ENCODE data around the gene NUP98.
A peak's percentile ranks its signal among the peaks of the same experiment; 100 is the strongest.
"Not testable (repeated sequence)": the region's sequence is repeated elsewhere in the genome, so short reads cannot be mapped to it uniquely, and the experiment has no call there.

The NUP98 gene

GRCh38 chr11:3781423-3781822, 15.9 kb downstream of the NUP98 start:
- no peak overlapping the region for H3K9ac ChIP-seq (ENCODE audit: low read length)
- no peak overlapping the region for H3K56ac ChIP-seq (ENCODE audit: low read length)
- no peak overlapping the region for H3K4me2 ChIP-seq (ENCODE audit: low read length)
- H4K8ac ChIP-seq (ENCODE audit: low read depth, low read length) = no peak overlapping the region
- no peak overlapping the region for H3K4me3 ChIP-seq (ENCODE audit: low read length)
- peaks cover 4% of the 10 kb centered on the region for H3K36me3 ChIP-seq (ENCODE audit: control insufficient read depth, insufficient read depth, low read length)
- H3K27ac ChIP-seq (ENCODE audit: low read depth, low read length) = no peak overlapping the region
- no peak for DNase-seq
- H4K5ac ChIP-seq (ENCODE audit: low read length) = no peak overlapping the region
- peaks cover 3% of the 10 kb centered on the region for H3K79me1 ChIP-seq (ENCODE audit: low read length)
- H2BK5ac ChIP-seq (ENCODE audit: low read length) = no peak overlapping the region
- peaks cover 34% of the 10 kb centered on the region for H3K79me2 ChIP-seq (ENCODE audit: control insufficient read depth, insufficient read depth, low read length)
- no CpG with 5 or more reads among the region's 2 CpGs for WGBS (ENCODE audit: extremely low coverage, insufficient coverage, low lambda C conversion rate)
- H2BK120ac ChIP-seq (ENCODE audit: low read depth, low read length) = no peak overlapping the region
- no peak overlapping the region for H3K18ac ChIP-seq (ENCODE audit: low read length)
- H3K4ac ChIP-seq (ENCODE audit: low read depth, low read length) = no peak overlapping the region
- no peak overlapping the region for H3K23ac ChIP-seq (ENCODE audit: low read length)
- no peaks in the 10 kb centered on the region for H3K27me3 ChIP-seq (ENCODE audit: insufficient read depth, low read length, poor library complexity)
- no peak overlapping the region for H2BK15ac ChIP-seq (replicated peaks; ENCODE audit: low read depth)
- H2AK5ac ChIP-seq (ENCODE audit: low read length) = no peak overlapping the region
- no peaks in the 10 kb centered on the region for H3K4me1 ChIP-seq (ENCODE audit: control insufficient read depth, low read depth, low read length)

- Histone ChIP-seq H3K27ac (ENCODE audit: low read depth, low read length) (no peak overlapping the region), H3K79me1 (ENCODE audit: low read length) (peaks cover 2% of the 10 kb centered on the region), H3K36me3 (ENCODE audit: control insufficient read depth, insufficient read depth, low read length) (peaks cover 4% of the 10 kb centered on the region), H4K8ac (ENCODE audit: low read depth, low read length) (no peak overlapping the region), H2BK15ac (replicated peaks; ENCODE audit: low read depth) (no peak overlapping the region), H3K79me2 (ENCODE audit: control insufficient read depth, insufficient read depth, low read length) (no peaks in the 10 kb centered on the region), H3K4me3 (ENCODE audit: low read length) (no peak overlapping the region), H2BK120ac (ENCODE audit: low read depth, low read length) (no peak overlapping the region), H3K27me3 (ENCODE audit: insufficient read depth, low read length, poor library complexity) (no peaks in the 10 kb centered on the region), H2BK5ac (ENCODE audit: low read length) (no peak overlapping the region), H3K4me2 (ENCODE audit: low read length) (no peak overlapping the region), H3K4ac (ENCODE audit: low read depth, low read length) (no peak overlapping the region), H3K56ac (ENCODE audit: low read length) (no peak overlapping the region), H3K18ac (ENCODE audit: low read length) (no peak overlapping the region), H3K23ac (ENCODE audit: low read length) (no peak overlapping the region), H2AK5ac (ENCODE audit: low read length) (no peak overlapping the region), H4K5ac (ENCODE audit: low read length) (no peak overlapping the region), H3K4me1 (ENCODE audit: control insufficient read depth, low read depth, low read length) (no peaks in the 10 kb centered on the region), H3K9ac (ENCODE audit: low read length) (no peak overlapping the region)
- peak; percentile 14 for DNase-seq
- no CpG with 5 or more reads among the region's 7 CpGs for WGBS (ENCODE audit: extremely low coverage, insufficient coverage, low lambda C conversion rate)
Observed at GRCh38 chr11:3775736-3776406, 21.5 kb downstream of the NUP98 start.

DNA sequence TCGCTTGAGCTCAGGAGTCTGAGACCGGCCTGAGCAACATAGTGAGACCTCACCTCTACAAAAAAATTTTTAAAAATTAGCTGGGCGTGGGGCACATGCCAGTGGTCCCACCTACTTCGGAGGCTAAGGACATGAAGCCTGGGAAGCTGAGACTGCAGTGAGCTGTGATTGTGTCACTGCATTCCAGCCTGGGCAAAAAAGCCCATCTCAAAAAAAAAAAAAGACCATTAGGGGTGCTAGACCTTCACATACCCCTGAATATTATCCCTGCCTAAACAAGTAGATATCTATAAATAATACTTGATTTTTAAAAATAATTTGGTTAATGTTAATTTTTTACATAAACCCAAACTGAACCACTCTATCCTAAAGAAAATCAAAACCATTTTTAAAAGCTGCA, 24.2 kb downstream of the NUP98 start:
- Histone ChIP-seq H3K23ac (ENCODE audit: low read length) (no peak overlapping the region), H2BK5ac (ENCODE audit: low read length) (no peak overlapping the region), H3K4me1 (ENCODE audit: control insufficient read depth, low read depth, low read length) (no peaks in the 10 kb centered on the region), H3K56ac (ENCODE audit: low read length) (no peak overlapping the region), H4K8ac (ENCODE audit: low read depth, low read length) (no peak overlapping the region), H4K5ac (ENCODE audit: low read length) (no peak overlapping the region), H3K4me3 (ENCODE audit: low read length) (no peak overlapping the region), H3K36me3 (ENCODE audit: control insufficient read depth, insufficient read depth, low read length) (peaks cover 2% of the 10 kb centered on the region), H2AK5ac (ENCODE audit: low read length) (no peak overlapping the region), H3K9ac (ENCODE audit: low read length) (no peak overlapping the region), H3K4ac (ENCODE audit: low read depth, low read length) (no peak overlapping the region), H3K79me1 (ENCODE audit: low read length) (peaks cover under 1% of the 10 kb centered on the region), H3K79me2 (ENCODE audit: control insufficient read depth, insufficient read depth, low read length) (no peaks in the 10 kb centered on the region), H3K27me3 (ENCODE audit: insufficient read depth, low read length, poor library complexity) (no peaks in the 10 kb centered on the region), H3K18ac (ENCODE audit: low read length) (no peak overlapping the region), H3K4me2 (ENCODE audit: low read length) (no peak overlapping the region), H3K27ac (ENCODE audit: low read depth, low read length) (no peak overlapping the region), H2BK15ac (replicated peaks; ENCODE audit: low read depth) (no peak overlapping the region), H2BK120ac (ENCODE audit: low read depth, low read length) (no peak overlapping the region)
- no CpG with 5 or more reads among the region's 4 CpGs for WGBS (ENCODE audit: extremely low coverage, insufficient coverage, low lambda C conversion rate)
- DNase-seq = peak; percentile 15

- Histone ChIP-seq H3K18ac (ENCODE audit: low read length) (no peak overlapping the region), H3K4me2 (ENCODE audit: low read length) (no peak overlapping the region), H2BK15ac (replicated peaks; ENCODE audit: low read depth) (no peak overlapping the region), H2BK120ac (ENCODE audit: low read depth, low read length) (no peak overlapping the region), H3K9ac (ENCODE audit: low read length) (no peak overlapping the region), H3K4ac (ENCODE audit: low read depth, low read length) (no peak overlapping the region), H3K27ac (ENCODE audit: low read depth, low read length) (no peak overlapping the region), H2BK5ac (ENCODE audit: low read length) (no peak overlapping the region), H3K36me3 (ENCODE audit: control insufficient read depth, insufficient read depth, low read length) (peaks cover 3% of the 10 kb centered on the region), H3K79me1 (ENCODE audit: low read length) (no peaks in the 10 kb centered on the region), H2AK5ac (ENCODE audit: low read length) (no peak overlapping the region), H3K56ac (ENCODE audit: low read length) (no peak overlapping the region), H3K79me2 (ENCODE audit: control insufficient read depth, insufficient read depth, low read length) (no peaks in the 10 kb centered on the region), H4K8ac (ENCODE audit: low read depth, low read length) (no peak overlapping the region), H4K5ac (ENCODE audit: low read length) (no peak overlapping the region), H3K23ac (ENCODE audit: low read length) (no peak overlapping the region), H3K27me3 (ENCODE audit: insufficient read depth, low read length, poor library complexity) (no peaks in the 10 kb centered on the region), H3K4me1 (ENCODE audit: control insufficient read depth, low read depth, low read length) (no peaks in the 10 kb centered on the region), H3K4me3 (ENCODE audit: low read length) (no peak overlapping the region)
- DNase-seq = no peak
- 100% methylated on average over 1 of the region's 3 CpGs for WGBS (ENCODE audit: extremely low coverage, insufficient coverage, low lambda C conversion rate)
Observed at GRCh38 chr11:3767536-3767935, 29.8 kb downstream of the NUP98 start.

GRCh38 chr11:3766836-3767235, 30.5 kb downstream of the NUP98 start:
- not testable (repeated sequence) for H3K4me1 ChIP-seq (ENCODE audit: control insufficient read depth, low read depth, low read length); DNase-seq; H3K4me2 ChIP-seq (ENCODE audit: low read length); H2AK5ac ChIP-seq (ENCODE audit: low read length); H3K27ac ChIP-seq (ENCODE audit: low read depth, low read length); H3K18ac ChIP-seq (ENCODE audit: low read length); H3K9ac ChIP-seq (ENCODE audit: low read length); H3K56ac ChIP-seq (ENCODE audit: low read length); H3K36me3 ChIP-seq (ENCODE audit: control insufficient read depth, insufficient read depth, low read length); H4K8ac ChIP-seq (ENCODE audit: low read depth, low read length); H3K4me3 ChIP-seq (ENCODE audit: low read length); H3K79me1 ChIP-seq (ENCODE audit: low read length); H4K5ac ChIP-seq (ENCODE audit: low read length); H3K27me3 ChIP-seq (ENCODE audit: insufficient read depth, low read length, poor library complexity); H2BK5ac ChIP-seq (ENCODE audit: low read length); H2BK15ac ChIP-seq (replicated peaks; ENCODE audit: low read depth); H2BK120ac ChIP-seq (ENCODE audit: low read depth, low read length); H3K79me2 ChIP-seq (ENCODE audit: control insufficient read depth, insufficient read depth, low read length); H3K4ac ChIP-seq (ENCODE audit: low read depth, low read length); H3K23ac ChIP-seq (ENCODE audit: low read length)
- WGBS (ENCODE audit: extremely low coverage, insufficient coverage, low lambda C conversion rate) = no CpG with 5 or more reads among the region's 9 CpGs

DNA sequence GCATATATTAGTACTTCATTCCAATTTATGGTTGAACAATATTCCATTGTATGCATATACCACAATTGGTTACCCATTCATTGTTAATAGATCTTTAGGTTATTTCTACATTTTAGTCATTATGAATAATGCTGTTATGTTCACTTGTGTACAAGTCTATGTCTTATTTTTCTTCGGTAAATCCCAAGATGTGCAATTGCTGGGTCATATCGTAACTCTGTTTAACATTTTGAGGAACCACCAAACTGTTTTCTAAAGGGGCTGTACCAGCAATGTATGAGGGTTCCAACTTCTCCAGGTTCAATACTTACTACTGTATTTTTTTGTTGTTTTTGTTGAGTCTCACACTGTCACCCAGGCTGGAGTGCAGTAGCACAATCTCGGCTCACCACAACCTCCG, 33.1 kb downstream of the NUP98 start:
- H3K4me1 ChIP-seq (ENCODE audit: control insufficient read depth, low read depth, low read length) = no peaks in the 10 kb centered on the region
- no peak for DNase-seq
- no peak overlapping the region for H2BK120ac ChIP-seq (ENCODE audit: low read depth, low read length)
- no peaks in the 10 kb centered on the region for H3K79me2 ChIP-seq (ENCODE audit: control insufficient read depth, insufficient read depth, low read length)
- H3K23ac ChIP-seq (ENCODE audit: low read length) = no peak overlapping the region
- no peaks in the 10 kb centered on the region for H3K27me3 ChIP-seq (ENCODE audit: insufficient read depth, low read length, poor library complexity)
- H3K36me3 ChIP-seq (ENCODE audit: control insufficient read depth, insufficient read depth, low read length) = peaks cover 4% of the 10 kb centered on the region
- H3K79me1 ChIP-seq (ENCODE audit: low read length) = no peaks in the 10 kb centered on the region
- H3K4me3 ChIP-seq (ENCODE audit: low read length) = no peak overlapping the region
- no peak overlapping the region for H2BK5ac ChIP-seq (ENCODE audit: low read length)
- H2BK15ac ChIP-seq (replicated peaks; ENCODE audit: low read depth) = no peak overlapping the region
- H3K4me2 ChIP-seq (ENCODE audit: low read length) = no peak overlapping the region
- H4K5ac ChIP-seq (ENCODE audit: low read length) = no peak overlapping the region
- H3K27ac ChIP-seq (ENCODE audit: low read depth, low read length) = no peak overlapping the region
- H3K56ac ChIP-seq (ENCODE audit: low read length) = no peak overlapping the region
- H3K4ac ChIP-seq (ENCODE audit: low read depth, low read length) = no peak overlapping the region
- no peak overlapping the region for H3K9ac ChIP-seq (ENCODE audit: low read length)
- WGBS (ENCODE audit: extremely low coverage, insufficient coverage, low lambda C conversion rate) = no CpG with 5 or more reads among the region's 4 CpGs
- no peak overlapping the region for H4K8ac ChIP-seq (ENCODE audit: low read depth, low read length)
- no peak overlapping the region for H3K18ac ChIP-seq (ENCODE audit: low read length)
- H2AK5ac ChIP-seq (ENCODE audit: low read length) = no peak overlapping the region
